Measurements from ENCODE around the gene POLG2. TPM values are rescaled to one million over a fixed set of nuclear protein-coding genes. Genes with fewer than 3 reads are reported as not detected.

Gene POLG2
- total and polyA plus RNA-seq, 9 of the 15 experiments (the other 6 are each of a cell fraction or from before 2014, with no cell fraction given): 13.4 to 44.8 (median 37.0) TPM

DNA sequence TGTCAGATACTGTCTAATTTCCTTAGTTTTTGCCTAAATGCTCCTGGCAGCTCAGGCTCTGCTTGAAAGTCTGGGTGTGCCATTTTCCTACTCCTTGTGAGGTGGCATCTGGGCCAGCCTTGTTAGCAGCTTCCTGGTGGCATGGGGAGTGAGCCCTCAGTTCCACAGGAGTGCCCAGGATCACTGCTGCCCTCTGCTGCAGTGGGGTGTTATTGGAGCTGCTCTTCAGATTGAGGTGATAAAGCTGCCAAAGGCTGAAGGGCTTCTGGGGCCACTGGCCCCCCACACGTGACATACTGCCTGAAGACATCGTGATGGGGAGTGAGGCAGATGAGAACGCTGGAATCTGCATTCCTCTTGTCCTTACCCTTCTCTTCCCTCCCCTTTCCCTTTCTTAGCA is 37.3 kb upstream of the POLG2 start:
- in situ Hi-C loops (cut with MboI) (no loop called here), intact Hi-C loops (cut with micrococcal nuclease) (loop anchor here (2.0 to 10.0 kb wide), 2 partner anchors 69 to 111 kb away; no protein-coding TSS in a partner anchor)
- H3K4me3 ChIP-seq: no peak overlapping the region
- no peak overlapping the region for H3K9ac ChIP-seq (ENCODE audit: insufficient read depth in 1 of 2, low read depth in 2 of 2, low read length in 2 of 2)
- H3K4me2 ChIP-seq (ENCODE audit: insufficient read depth, low read length): no peak overlapping the region
- H3K4me1 ChIP-seq (replicated peaks in 1 of 2; ENCODE audit: control insufficient read depth in 2 of 2, insufficient read depth in 2 of 2, low read length in 2 of 2): peaks cover 0 to 19% of the 10 kb centered on the region in 2 experiments; a peak in 3 of 5 replicates
- no peak overlapping the region for H2AFZ ChIP-seq (ENCODE audit: low read depth, low read length)
- H4K20me1 ChIP-seq (replicated peaks; ENCODE audit: control insufficient read depth, insufficient read depth, low read length): no peaks in the 10 kb centered on the region
- BruUV-seq (replicated peaks): no TSS peak
- CTCF ChIA-PET (ENCODE audit: low intra/inter-chr PET ratio): interaction anchor here (0.5 kb wide), 1 partner anchor 128 kb away, joined by 3 read pairs; no protein-coding TSS in a partner anchor
- no peaks in the 10 kb centered on the region for H3K79me2 ChIP-seq (ENCODE audit: control insufficient read depth, insufficient read depth, low read length)
- DNase-seq (ENCODE audit: extremely low read depth in 1 of 4, low spot score in 3 of 4) (peak in 2 of 4 experiments; percentile 20 to 22), FAIRE-seq (no peak), ATAC-seq (peak; percentile 4; the same call in 1 of the 3 replicates)
- POLR2A ChIA-PET: interaction anchor here (0.5 to 4.1 kb wide), 7 partner anchors 9 to 126 kb away, joined by 3 to 36 read pairs (median 3); partner anchors contain the start of genes CEP95 and DDX5
- peaks cover 100% of the 10 kb centered on the region for H3K36me3 ChIP-seq (ENCODE audit: control insufficient read depth, insufficient read depth, low read length)
- WGBS (ENCODE audit: insufficient coverage, low coverage, missing lambda C conversion rate): 76% methylated on average over 3 of the region's 3 CpGs
- no peaks in the 10 kb centered on the region for H3K9me3 ChIP-seq (replicated peaks; ENCODE audit: control insufficient read depth, insufficient read depth, low read depth, low read length)
- H3K27ac ChIP-seq (ENCODE audit: extremely low read depth, low read depth, low read length): no peak overlapping the region
- TF ChIP-seq NCOA1 (IDR thresholded peaks at IDR 0.05; ENCODE audit: low read depth) (no peak), ZNF140 (CRISPR knock-in tag; IDR thresholded peaks at IDR 0.05) (no peak), NR2F6 (CRISPR knock-in tag; IDR thresholded peaks at IDR 0.05) (no peak), LEF1 (IDR thresholded peaks at IDR 0.05) (no peak), KAT7 (CRISPR knock-in tag; IDR thresholded peaks at IDR 0.05; ENCODE audit: borderline replicate concordance) (no peak), MYNN (IDR thresholded peaks at IDR 0.05) (0 out of 2 replicates have a peak, but pooled peaks have one; percentile 1), MYNN (CRISPR knock-in tag; IDR thresholded peaks at IDR 0.05) (no peak), POLR2G (IDR thresholded peaks at IDR 0.05; ENCODE audit: low read depth, low read length) (0 out of 2 replicates have a peak, but pooled peaks have one; percentile 19), RHOXF2B (CRISPR knock-in tag; conservative IDR thresholded peaks at IDR 0.05) (no peak), ZNF778 (CRISPR knock-in tag; IDR thresholded peaks at IDR 0.05) (no peak), ATF7 (IDR thresholded peaks at IDR 0.05) (no peak)
- TF ChIP-seq, protein P1, sequence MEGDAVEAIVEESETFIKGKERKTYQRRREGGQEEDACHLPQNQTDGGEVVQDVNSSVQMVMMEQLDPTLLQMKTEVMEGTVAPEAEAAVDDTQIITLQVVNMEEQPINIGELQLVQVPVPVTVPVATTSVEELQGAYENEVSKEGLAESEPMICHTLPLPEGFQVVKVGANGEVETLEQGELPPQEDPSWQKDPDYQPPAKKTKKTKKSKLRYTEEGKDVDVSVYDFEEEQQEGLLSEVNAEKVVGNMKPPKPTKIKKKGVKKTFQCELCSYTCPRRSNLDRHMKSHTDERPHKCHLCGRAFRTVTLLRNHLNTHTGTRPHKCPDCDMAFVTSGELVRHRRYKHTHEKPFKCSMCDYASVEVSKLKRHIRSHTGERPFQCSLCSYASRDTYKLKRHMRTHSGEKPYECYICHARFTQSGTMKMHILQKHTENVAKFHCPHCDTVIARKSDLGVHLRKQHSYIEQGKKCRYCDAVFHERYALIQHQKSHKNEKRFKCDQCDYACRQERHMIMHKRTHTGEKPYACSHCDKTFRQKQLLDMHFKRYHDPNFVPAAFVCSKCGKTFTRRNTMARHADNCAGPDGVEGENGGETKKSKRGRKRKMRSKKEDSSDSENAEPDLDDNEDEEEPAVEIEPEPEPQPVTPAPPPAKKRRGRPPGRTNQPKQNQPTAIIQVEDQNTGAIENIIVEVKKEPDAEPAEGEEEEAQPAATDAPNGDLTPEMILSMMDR (IDR thresholded peaks at IDR 0.05 in 2 of 3, conservative IDR thresholded peaks at IDR 0.05 in 1 of 3; ENCODE audit: insufficient read depth in 2 of 3, low read depth in 1 of 3, low read length in 3 of 3): 0 out of 6 replicates have a peak, but pooled peaks have one; percentile 10 to 12 (median 12)
- TF ChIP-seq, protein P2, sequence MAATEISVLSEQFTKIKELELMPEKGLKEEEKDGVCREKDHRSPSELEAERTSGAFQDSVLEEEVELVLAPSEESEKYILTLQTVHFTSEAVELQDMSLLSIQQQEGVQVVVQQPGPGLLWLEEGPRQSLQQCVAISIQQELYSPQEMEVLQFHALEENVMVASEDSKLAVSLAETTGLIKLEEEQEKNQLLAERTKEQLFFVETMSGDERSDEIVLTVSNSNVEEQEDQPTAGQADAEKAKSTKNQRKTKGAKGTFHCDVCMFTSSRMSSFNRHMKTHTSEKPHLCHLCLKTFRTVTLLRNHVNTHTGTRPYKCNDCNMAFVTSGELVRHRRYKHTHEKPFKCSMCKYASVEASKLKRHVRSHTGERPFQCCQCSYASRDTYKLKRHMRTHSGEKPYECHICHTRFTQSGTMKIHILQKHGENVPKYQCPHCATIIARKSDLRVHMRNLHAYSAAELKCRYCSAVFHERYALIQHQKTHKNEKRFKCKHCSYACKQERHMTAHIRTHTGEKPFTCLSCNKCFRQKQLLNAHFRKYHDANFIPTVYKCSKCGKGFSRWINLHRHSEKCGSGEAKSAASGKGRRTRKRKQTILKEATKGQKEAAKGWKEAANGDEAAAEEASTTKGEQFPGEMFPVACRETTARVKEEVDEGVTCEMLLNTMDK (IDR thresholded peaks at IDR 0.05; ENCODE audit: borderline replicate concordance, insufficient read depth, low read depth, low read length, poor library complexity, severe bottlenecking): peak; percentile 3
- H3K9me1 ChIP-seq (ENCODE audit: control insufficient read depth, insufficient read depth, low read length): no peaks in the 10 kb centered on the region
- H3K27me3 ChIP-seq (ENCODE audit: control insufficient read depth in 2 of 2, insufficient read depth in 2 of 2, low read length in 2 of 2): no peaks in the 10 kb centered on the region
